A673 (cell line): ENCODE results near the gene POLR3A. TPM values are rescaled to one million over a fixed set of nuclear protein-coding genes. Genes with fewer than 3 reads are reported as not detected.

Experiments used
- BruUV-seq: library from RNA; stranded (reverse); fragments of 400-500 nt; replicated peaks from 2 replicates; lab custom pipeline; 2021; lab: Mats Ljungman, UMichigan
- CTCF ChIA-PET: fragments of 300-600 bp; sonication (Branson Sonifier 250); formaldehyde crosslinking; loops from one replicate; lab custom pipeline; 2022; ENCODE audit warnings: antibody characterized with exemption; lab: Charles Lee
- POLR2A ChIA-PET: fragments of 300-600 bp; sonication (Branson Sonifier 250); formaldehyde crosslinking; loops from one replicate; lab custom pipeline; 2022; ENCODE audit warnings: antibody characterized with exemption; ENCODE audit not compliant: low non-redundant PET; lab: Charles Lee
- DNase-seq: peaks from one replicate; pipeline ENCODE4 v3.0.0-alpha.2; 2015; ENCODE audit warnings: low spot score
- H3K27ac ChIP-seq: fragments of 200-600 bp; sonication (generic); 2 replicates; pipeline ENCODE4 v1.5.1; 2016; ENCODE audit warnings: mixed run types, low read depth, mild to moderate bottlenecking, mixed read lengths, antibody characterized with exemption, low read length; ENCODE audit not compliant: poor library complexity, severe bottlenecking
- H3K27me3 ChIP-seq: fragments of 200-600 bp; sonication (generic); replicated peaks from 2 replicates; pipeline ENCODE4 v1.6.1; 2017; ENCODE audit warnings: mixed run types, low read depth, mild to moderate bottlenecking, mixed read lengths, antibody characterized with exemption, low read length; ENCODE audit not compliant: insufficient read depth, poor library complexity
- H3K36me3 ChIP-seq: fragments of 200-600 bp; sonication (generic); 2 replicates; pipeline ENCODE4 v1.6.1; 2016; ENCODE audit warnings: mixed run types, mild to moderate bottlenecking, mixed read lengths, antibody characterized with exemption, low read length; ENCODE audit not compliant: insufficient read depth, poor library complexity, severe bottlenecking
- H3K4me1 ChIP-seq: fragments of 200-600 bp; sonication (generic); 2 replicates; pipeline ENCODE4 v1.6.1; 2017; ENCODE audit warnings: mixed run types, mild to moderate bottlenecking, mixed read lengths, antibody characterized with exemption, low read length; ENCODE audit not compliant: insufficient read depth, poor library complexity, severe bottlenecking
- H3K4me3 ChIP-seq: fragments of 200-600 bp; sonication (generic); 2 replicates; pipeline ENCODE4 v1.5.1; 2016; ENCODE audit warnings: low read depth, mixed run types, mild to moderate bottlenecking, mixed read lengths, low read length; ENCODE audit not compliant: poor library complexity, severe bottlenecking
- H3K9me3 ChIP-seq: fragments of 200-600 bp; sonication (generic); 2 replicates; pipeline ENCODE4 v1.6.1; 2016; ENCODE audit warnings: mixed run types, low read depth, mild to moderate bottlenecking, mixed read lengths, antibody characterized with exemption, low read length; ENCODE audit not compliant: poor library complexity, severe bottlenecking
- CTCF ChIP-seq: fragments of 300-800, 200-600 bp; sonication (generic); conservative IDR thresholded peaks from 2 replicates; pipeline ENCODE4 v1.5.1; 2017; ENCODE audit warnings: low read depth, mild to moderate bottlenecking, antibody characterized with exemption, low read length, moderate library complexity, mixed read lengths
- EZH2 ChIP-seq: fragments of 200-600 bp; sonication (generic); IDR thresholded peaks from 2 replicates; pipeline ENCODE4 v1.6.1; 2017; ENCODE audit warnings: borderline replicate concordance, low read depth, mild to moderate bottlenecking, mixed read lengths, antibody characterized with exemption, low read length; ENCODE audit not compliant: poor library complexity, severe bottlenecking
- intact Hi-C: fragments of 100-400 bp; cut with micrococcal nuclease; formaldehyde crosslinking; loops from one replicate; pipeline ENCODE4 v1.10.0; 2022; ENCODE audit not compliant: unreplicated experiment
- total RNA-seq: library from RNA; stranded (reverse); gene quantifications from 2 replicates; pipeline ENCODE4 v1.2.3, GENCODE V29; 2021

POLR3A gene
- total RNA-seq, 1 experiment from 2014 or later = 27.8 TPM

DNA sequence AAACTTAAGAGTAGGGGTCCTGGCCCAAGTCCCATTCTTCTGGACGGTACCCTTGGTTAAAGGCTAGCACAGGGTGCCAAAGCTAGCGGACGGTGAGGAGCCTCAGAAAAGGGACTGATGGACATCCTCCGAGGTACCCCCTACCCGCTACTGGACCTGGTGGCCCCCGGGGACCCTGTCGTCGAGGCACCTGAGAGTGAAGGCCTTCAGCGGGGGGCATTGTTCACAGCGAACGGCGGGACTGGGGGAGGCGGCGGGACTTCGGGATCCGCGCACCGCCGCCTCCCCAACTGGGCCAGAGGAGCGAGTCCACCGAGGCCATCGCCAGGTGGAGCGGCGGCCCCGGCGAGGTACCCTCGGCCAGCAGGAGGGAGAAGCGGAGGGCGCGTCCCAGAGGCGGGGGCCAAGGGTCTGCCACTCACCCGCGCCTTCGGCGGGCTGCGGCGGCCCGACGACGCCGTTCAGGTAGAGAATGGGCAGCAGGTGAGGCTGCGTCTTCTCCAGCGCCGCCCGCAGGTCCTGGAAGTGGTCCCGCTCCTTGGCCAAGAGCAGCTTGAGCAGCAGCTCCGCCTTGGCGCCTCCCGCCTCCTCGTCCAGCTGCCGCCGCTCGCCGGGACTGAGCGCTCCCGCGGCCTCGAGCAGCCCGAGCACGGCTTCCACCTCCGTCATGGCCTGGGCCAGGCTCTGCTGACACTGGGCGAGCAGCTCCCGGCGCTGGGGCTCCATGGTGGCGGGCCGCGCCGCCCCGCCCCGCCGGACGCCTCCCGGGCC, 103.3 kb downstream of the POLR3A start:
- H3K4me1 ChIP-seq = peaks cover 16% of the 10 kb centered on the region
- peak; percentile 42 for DNase-seq
- peak overlapping the region; percentile 73 for H3K4me3 ChIP-seq
- ChIA-PET CTCF (no interaction called here), POLR2A (no interaction called here)
- no peaks in the 10 kb centered on the region for H3K9me3 ChIP-seq
- H3K36me3 ChIP-seq = no peaks in the 10 kb centered on the region
- BruUV-seq = no TSS peak
- no peak for TF ChIP-seq EZH2
- no peak for TF ChIP-seq CTCF
- intact Hi-C loops = loop anchor here (1.0 kb wide), 1 partner anchor 80 kb away; no protein-coding TSS in a partner anchor
- H3K27me3 ChIP-seq = no peaks in the 10 kb centered on the region
- H3K27ac ChIP-seq = peak overlapping the region; percentile 76

DNA sequence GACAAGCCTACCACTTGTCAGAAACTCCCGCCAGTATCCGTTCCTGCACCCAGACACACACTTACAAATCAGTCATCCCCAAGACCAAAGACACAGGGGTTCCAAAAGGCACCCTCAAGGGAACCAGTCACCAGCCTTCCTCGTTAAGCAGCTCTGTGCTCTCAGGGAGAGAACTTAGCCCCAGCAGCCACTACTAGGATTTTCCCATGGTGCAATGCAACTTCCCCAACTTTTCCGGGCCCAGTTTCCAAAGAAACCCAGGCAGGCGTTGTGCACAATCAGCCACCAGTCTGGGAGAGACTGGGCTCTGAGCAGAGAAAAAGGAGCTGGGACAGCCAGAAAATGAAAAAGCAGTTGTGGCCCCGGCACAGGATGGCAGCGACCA, 103.9 kb downstream of the POLR3A start:
- H3K4me1 ChIP-seq = peaks cover 16% of the 10 kb centered on the region
- intact Hi-C loops = loop anchor here (1.0 kb wide), 1 partner anchor 79 kb away; no protein-coding TSS in a partner anchor
- no TSS peak for BruUV-seq
- H3K27me3 ChIP-seq = no peaks in the 10 kb centered on the region
- TF ChIP-seq CTCF (no peak), EZH2 (no peak)
- peak overlapping the region; percentile 73 for H3K4me3 ChIP-seq
- DNase-seq = peak; percentile 64
- CTCF ChIA-PET = no interaction called here
- no peaks in the 10 kb centered on the region for H3K36me3 ChIP-seq
- no peaks in the 10 kb centered on the region for H3K9me3 ChIP-seq
- peak overlapping the region; percentile 76 for H3K27ac ChIP-seq
- POLR2A ChIA-PET = no interaction called here

DNA sequence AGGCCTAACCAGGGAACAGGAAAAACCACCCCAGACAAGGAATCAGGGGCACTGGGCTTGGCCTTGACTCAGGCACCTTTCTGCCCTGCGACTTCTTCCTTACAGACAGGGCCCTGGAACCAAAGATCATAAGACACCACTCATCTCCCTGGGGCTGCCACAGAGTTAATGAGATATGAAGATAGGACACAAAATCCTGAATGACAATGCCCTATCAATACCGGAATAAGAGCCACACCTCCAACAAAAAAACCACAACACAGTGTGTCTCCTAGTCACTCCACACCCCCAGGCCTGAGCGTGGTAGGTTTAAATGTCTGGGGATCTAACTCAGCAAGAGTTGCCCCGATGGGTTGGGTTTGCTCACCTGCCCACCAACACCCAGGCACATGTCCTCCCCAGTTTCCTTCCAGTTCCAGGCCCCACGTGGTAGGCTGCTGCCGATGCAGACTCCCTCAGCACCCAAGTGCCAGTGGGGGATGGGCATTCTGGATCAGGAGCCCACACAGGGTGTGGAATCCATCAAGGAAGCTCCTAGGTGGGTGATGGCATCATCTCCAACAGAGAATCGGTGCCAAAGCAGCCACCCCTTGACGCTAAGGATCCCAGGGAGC, 106.6 kb downstream of the POLR3A start:
- peaks cover 21% of the 10 kb centered on the region for H3K4me1 ChIP-seq
- no peaks in the 10 kb centered on the region for H3K36me3 ChIP-seq
- intact Hi-C loops = no loop called here
- DNase-seq = no peak
- ChIA-PET POLR2A (interaction anchor here (0.5 kb wide), 1 partner anchor 40 kb away, joined by 4 read pairs; no protein-coding TSS in a partner anchor), CTCF (no interaction called here)
- no peak overlapping the region for H3K27ac ChIP-seq
- no TSS peak for BruUV-seq
- no peaks in the 10 kb centered on the region for H3K27me3 ChIP-seq
- TF ChIP-seq CTCF (no peak), EZH2 (no peak)
- H3K4me3 ChIP-seq = no peak overlapping the region
- H3K9me3 ChIP-seq = no peaks in the 10 kb centered on the region
